K562 (cell line): ENCODE measurements around the gene GATA1. TPM values are rescaled to one million over a fixed set of nuclear protein-coding genes. Genes with fewer than 3 reads are reported as not detected.

ENCODE experiments used
- ATAC-seq: fragments of 200-7000 bp; cut with Tn5 transposase; 3 replicates; pipeline ENCODE4 v1.9.1; 2020; ENCODE audit warnings: moderate library complexity
- BruUV-seq: library from RNA; stranded (reverse); fragments of 400-500 nt; replicated peaks from 2 replicates; lab custom pipeline; 2021; lab: Mats Ljungman, UMichigan
- CTCF ChIA-PET: fragments of 300-600 bp; formaldehyde crosslinking; extraction: SDS; loops from one replicate; lab custom pipeline; 2021; ENCODE audit warnings: low intra/inter-chr PET ratio; lab: Yijun Ruan, JAX
- POLR2A ChIA-PET: fragments of 300-600, 350-650 bp; sonication (Branson Sonifier 250); formaldehyde crosslinking; extraction: SDS; loops from one replicate; lab custom pipeline; 2021; ENCODE audit warnings: antibody characterized with exemption, inconsistent platforms; lab: Yijun Ruan, JAX
- DNase-seq, 4 experiments: peaks; one replicate each; pipeline versions ENCODE4 v3.0.0 to v3.0.0-alpha.2; 2011 to 2018; ENCODE audit warnings: low spot score in 3 of 4, mixed read lengths in 3 of 4; ENCODE audit errors: extremely low read depth in 1 of 4
- FAIRE-seq: peaks from 2 replicates; lab custom pipeline; 2011; peaks lifted over from hg19 to GRCh38; lab: Jason Lieb, UNC
- H2AFZ ChIP-seq: 2 replicates; pipeline ENCODE4 v1.6.0; 2011; ENCODE audit warnings: low read depth, low read length, control low read depth, inconsistent platforms
- H3K27ac ChIP-seq: fragments of 200-600 bp; 3 replicates; pipeline ENCODE4 v1.8.0; 2011; ENCODE audit warnings: low read depth, mild to moderate bottlenecking, control low read depth, inconsistent platforms, low read length, moderate library complexity, mixed read lengths; ENCODE audit errors: extremely low read depth
- H3K27me3 ChIP-seq, 2 experiments: fragments of 300-600 bp in 1 of 2; 2 replicates in 1 of 2; 3 replicates in 1 of 2; pipeline versions ENCODE4 v1.6.0 to v1.8.0; 2011; ENCODE audit warnings: inconsistent platforms in 2 of 2, low read length in 2 of 2, mild to moderate bottlenecking in 1 of 2, mixed read lengths in 1 of 2, moderate library complexity in 1 of 2; ENCODE audit not compliant: control insufficient read depth in 2 of 2, insufficient read depth in 2 of 2
- H3K36me3 ChIP-seq: fragments of 300-600 bp; 3 replicates; pipeline ENCODE4 v1.8.0; 2011; ENCODE audit warnings: mild to moderate bottlenecking, low read length, inconsistent platforms; ENCODE audit not compliant: control insufficient read depth, insufficient read depth
- H3K4me1 ChIP-seq, 2 experiments: fragments of 200-600 bp in 1 of 2; replicated peaks in 1 of 2; 2 replicates in 1 of 2; 3 replicates in 1 of 2; pipeline versions ENCODE4 v1.5.1 to v1.8.0; 2011; ENCODE audit warnings: inconsistent platforms in 2 of 2, low read length in 2 of 2, mild to moderate bottlenecking in 1 of 2, mixed read lengths in 1 of 2, moderate library complexity in 1 of 2; ENCODE audit not compliant: control insufficient read depth in 2 of 2, insufficient read depth in 2 of 2
- H3K4me2 ChIP-seq: 2 replicates; pipeline ENCODE4 v1.6.1; 2011; ENCODE audit warnings: low read length, control low read depth, inconsistent platforms, mixed read lengths; ENCODE audit not compliant: insufficient read depth
- H3K4me3 ChIP-seq: fragments of 200-600 bp; sonication (generic), shearing (Covaris generic); 2 replicates; pipeline ENCODE4 v1.5.1; 2016; ENCODE audit warnings: control low read depth, inconsistent platforms
- H3K79me2 ChIP-seq: fragments of 200-600 bp; 3 replicates; pipeline ENCODE4 v1.8.0; 2011; ENCODE audit warnings: low read length, inconsistent platforms; ENCODE audit not compliant: control insufficient read depth, insufficient read depth
- H3K9ac ChIP-seq, 2 experiments: 2 replicates each; pipeline versions ENCODE4 v1.6.0 to v1.6.1; 2011; ENCODE audit warnings: low read depth in 2 of 2, low read length in 2 of 2, control low read depth in 1 of 2, inconsistent platforms in 1 of 2, mild to moderate bottlenecking in 1 of 2, mixed read lengths in 1 of 2; ENCODE audit not compliant: insufficient read depth in 1 of 2
- H3K9me1 ChIP-seq: one replicate; pipeline ENCODE4 v1.6.0; 2011; ENCODE audit warnings: inconsistent platforms, mild to moderate bottlenecking, low read length, moderate library complexity; ENCODE audit not compliant: control insufficient read depth, insufficient read depth
- H3K9me3 ChIP-seq: replicated peaks from 2 replicates; pipeline ENCODE4 v1.5.1; 2011; ENCODE audit warnings: low read depth, low read length, inconsistent platforms; ENCODE audit not compliant: control insufficient read depth, insufficient read depth
- H4K20me1 ChIP-seq: replicated peaks from 2 replicates; pipeline ENCODE4 v1.6.1; 2011; ENCODE audit warnings: low read length, inconsistent platforms, mixed read lengths; ENCODE audit not compliant: control insufficient read depth, insufficient read depth
- ATF7 ChIP-seq: fragments of 450-650 bp; IDR thresholded peaks from 2 replicates; pipeline ENCODE4 v1.7.1; 2014; ENCODE audit warnings: mild to moderate bottlenecking, moderate library complexity
- CREBBP ChIP-seq: IDR thresholded peaks from one replicate; pipeline ENCODE4 v1.6.1; 2012; ENCODE audit warnings: low read depth, mild to moderate bottlenecking, control low read depth, inconsistent platforms, low read length
- JUND ChIP-seq, 2 experiments: IDR thresholded peaks; 2 replicates in 1 of 2; 3 replicates in 1 of 2; pipeline ENCODE4 v1.6.1; 2011; ENCODE audit warnings: borderline replicate concordance in 2 of 2, low read depth in 2 of 2, low read length in 2 of 2, improper control_type of control experiment in 1 of 2, missing biosample characterization in 1 of 2, missing genetic modification characterization in 1 of 2, missing genetic modification reagents in 1 of 2
- MECOM ChIP-seq: fragments of 250-450 bp; sonication (Bioruptor Pico); IDR thresholded peaks from 2 replicates; pipeline ENCODE4 v1.8.0; 2022; ENCODE audit warnings: inconsistent platforms
- MYNN ChIP-seq, 2 experiments: sonication (generic); formaldehyde crosslinking in 1 of 2; IDR thresholded peaks; 2 replicates each; pipeline versions ENCODE4 v1.5.0 to v1.6.1; 2016 to 2020; ENCODE audit warnings: antibody characterized with exemption in 1 of 2, missing genetic modification reagents in 1 of 2
- NCOA4 ChIP-seq: fragments of 450-650 bp; IDR thresholded peaks from 2 replicates; pipeline ENCODE4 v1.6.1; 2018; ENCODE audit warnings: mild to moderate bottlenecking; ENCODE audit not compliant: partially characterized antibody
- NFIC ChIP-seq: fragments of 450-650 bp; IDR thresholded peaks from 2 replicates; pipeline ENCODE4 v1.6.1; 2017; ENCODE audit warnings: mild to moderate bottlenecking, inconsistent platforms
- POU5F1 ChIP-seq: fragments of 150-350 bp; IDR thresholded peaks from 2 replicates; pipeline ENCODE4 v1.6.1; 2014; ENCODE audit warnings: borderline replicate concordance, low read length, low read depth, mild to moderate bottlenecking; ENCODE audit not compliant: partially characterized antibody
- PRDM10 ChIP-seq: fragments of 450-650 bp; IDR thresholded peaks from 2 replicates; pipeline ENCODE4 v1.6.1; 2018; ENCODE audit not compliant: partially characterized antibody
- RBFOX2 ChIP-seq: fragments of 200-400 bp; formaldehyde crosslinking; IDR thresholded peaks from 2 replicates; pipeline ENCODE4 v1.6.1; 2017; ENCODE audit warnings: low read depth, mild to moderate bottlenecking, low read length, moderate library complexity
- TAF9B ChIP-seq: fragments of 450-650 bp; IDR thresholded peaks from 2 replicates; pipeline ENCODE4 v1.6.1; 2018; ENCODE audit warnings: mild to moderate bottlenecking; ENCODE audit not compliant: partially characterized antibody
- ZFP36 ChIP-seq: fragments of 150-350 bp; IDR thresholded peaks from 2 replicates; pipeline ENCODE4 v1.6.1; 2018; ENCODE audit warnings: low read length, low read depth; ENCODE audit not compliant: partially characterized antibody
- ZNF707 ChIP-seq: fragments of 250-450 bp; sonication (Bioruptor Pico); conservative IDR thresholded peaks from 2 replicates; pipeline ENCODE4 v1.8.0; 2022; ENCODE audit warnings: inconsistent platforms, mild to moderate bottlenecking, moderate library complexity
- ZNF764 ChIP-seq: fragments of 250-450 bp; sonication (Bioruptor Pico); IDR thresholded peaks from 2 replicates; pipeline ENCODE4 v1.4.0; 2020; ENCODE audit warnings: low read depth, mild to moderate bottlenecking, moderate library complexity
- WGBS: fragments of 100-300 bp; shearing (Covaris generic); methylation state at CpG from one replicate; pipeline ENCODE4 v1.1.6; 2016; ENCODE audit warnings: low coverage, mixed read lengths; ENCODE audit not compliant: insufficient coverage; ENCODE audit errors: missing lambda C conversion rate; 5-methylcytosine and 5-hydroxymethylcytosine counted together
- in situ Hi-C: fragments of 300-500 bp; cut with MboI; formaldehyde crosslinking; loops from 4 replicates; pipeline ENCODE4 v1.15.0; 2018; ENCODE audit warnings: inconsistent platforms, mixed read lengths
- intact Hi-C: fragments of 100-400 bp; cut with micrococcal nuclease; formaldehyde crosslinking; loops from 2 replicates; pipeline ENCODE4 v1.14.2; 2022
- polyA plus RNA-seq, 8 experiments: library from polyadenylated mRNA; depleted of rRNA in 4 of 8; stranded (reverse) in 5 of 8; unstranded in 3 of 8; fragments of >200 nt; fragmentation: Nextera tagmentation in 2 of 8; fragmentation: Illumina TruSeq in 1 of 8; extraction: Ambion mirVana in 2 of 8; extraction: Trizol in 1 of 8; gene quantifications; 2 replicates each; pipeline versions ENCODE4 v1.2.1 to v1.2.3, GENCODE V29; 2011 to 2014; ENCODE audit warnings: inconsistent platforms in 1 of 8, missing spikeins in 1 of 8
- total RNA-seq, 7 experiments: library from RNA; depleted of rRNA in 6 of 7; stranded (reverse); fragments of >200 nt in 6 of 7; fragmentation: Illumina TruSeq in 2 of 7; extraction: Trizol in 2 of 7; gene quantifications; 2 replicates each; pipeline versions ENCODE4 v1.2.1 to v1.2.3, GENCODE V29; 2011 to 2021; ENCODE audit warnings: low replicate concordance in 1 of 7

Gene GATA1
- total and polyA plus RNA-seq, 9 of the 15 experiments (the other 6 are each of a cell fraction or from before 2014, with no cell fraction given) = 11.9 to 291 (median 116) TPM

- Histone ChIP-seq H3K9ac (peak overlapping the region; percentile 82 to 90), H3K36me3 (no peaks in the 10 kb centered on the region), H3K9me1 (no peaks in the 10 kb centered on the region), H4K20me1 (no peaks in the 10 kb centered on the region), H3K4me1 (peaks cover 7 to 19% of the 10 kb centered on the region in 2 experiments; a peak in 4 of 5 replicates), H2AFZ (peak overlapping the region; percentile 85), H3K4me3 (peak overlapping the region; percentile 58), H3K79me2 (peaks cover 19% of the 10 kb centered on the region), H3K9me3 (no peaks in the 10 kb centered on the region), H3K27ac (peak overlapping the region; percentile 89), H3K27me3 (no peaks in the 10 kb centered on the region), H3K4me2 (peak overlapping the region; percentile 95)
- intact Hi-C loops (loop anchor here (2.0 to 5.0 kb wide), 2 partner anchors 35 to 57 kb away; no protein-coding TSS in a partner anchor), in situ Hi-C loops (no loop called here)
- CTCF ChIA-PET = no interaction called here
- FAIRE-seq (peak; percentile 99), ATAC-seq (peak; percentile 98), DNase-seq (peak; percentile 97 to 98 (median 98))
- WGBS = 0% methylated on average over 30 of the region's 48 CpGs
- POLR2A ChIA-PET = interaction anchor here (0.5 to 1.4 kb wide), 11 partner anchors 14 to 303 kb away, joined by 3 to 5 read pairs (median 3); partner anchors contain the start of gene HDAC6
- TSS peak; percentile 96 for BruUV-seq
- TF ChIP-seq TAF9B (peak; percentile 64), ZNF764 (CRISPR knock-in tag) (no peak), RBFOX2 (peak; percentile 87), JUND (IDR thresholded peaks at IDR 0.05; ENCODE audit: borderline replicate concordance, low read depth, low read length) (peak; percentile 87), JUND (tag; IDR thresholded peaks at IDR 0.05; ENCODE audit: borderline replicate concordance, low read depth, low read length) (no peak), MYNN (IDR thresholded peaks at IDR 0.05) (no peak), MYNN (CRISPR knock-in tag; IDR thresholded peaks at IDR 0.05) (no peak), NFIC (no peak; the same call in none of the 2 replicates), ATF7 (peak; percentile 99), CREBBP (no peak), NCOA4 (no peak), POU5F1 (no peak), PRDM10 (peak; percentile 99), ZNF707 (no peak), ZFP36 (no peak), MECOM (no peak)
These were observed 49.0 kb upstream of the GATA1 start for GRCh38 chrX:48737213-48737938.
